K562 (cell line): ENCODE data around the gene RBMS3. TPM values are rescaled to one million over a fixed set of nuclear protein-coding genes. Genes with fewer than 3 reads are reported as not detected.

ENCODE experiments used
- ATAC-seq: fragments of 200-7000 bp; cut with Tn5 transposase; 3 replicates; pipeline ENCODE4 v1.9.1; 2020; ENCODE audit warnings: moderate library complexity
- BruUV-seq: library from RNA; stranded (reverse); fragments of 400-500 nt; replicated peaks from 2 replicates; lab custom pipeline; 2021; lab: Mats Ljungman, UMichigan
- CTCF ChIA-PET: fragments of 300-600 bp; formaldehyde crosslinking; extraction: SDS; loops from one replicate; lab custom pipeline; 2021; ENCODE audit warnings: low intra/inter-chr PET ratio; lab: Yijun Ruan, JAX
- POLR2A ChIA-PET: fragments of 300-600, 350-650 bp; sonication (Branson Sonifier 250); formaldehyde crosslinking; extraction: SDS; loops from one replicate; lab custom pipeline; 2021; ENCODE audit warnings: antibody characterized with exemption, inconsistent platforms; lab: Yijun Ruan, JAX
- DNase-seq, 4 experiments: peaks; one replicate each; pipeline versions ENCODE4 v3.0.0 to v3.0.0-alpha.2; 2011 to 2018; ENCODE audit warnings: low spot score in 3 of 4, mixed read lengths in 3 of 4; ENCODE audit errors: extremely low read depth in 1 of 4
- FAIRE-seq: peaks from 2 replicates; lab custom pipeline; 2011; peaks lifted over from hg19 to GRCh38; lab: Jason Lieb, UNC
- H2AFZ ChIP-seq: 2 replicates; pipeline ENCODE4 v1.6.0; 2011; ENCODE audit warnings: low read depth, low read length, control low read depth, inconsistent platforms
- H3K27ac ChIP-seq: fragments of 200-600 bp; 3 replicates; pipeline ENCODE4 v1.8.0; 2011; ENCODE audit warnings: low read depth, mild to moderate bottlenecking, control low read depth, inconsistent platforms, low read length, moderate library complexity, mixed read lengths; ENCODE audit errors: extremely low read depth
- H3K27me3 ChIP-seq, 2 experiments: fragments of 300-600 bp in 1 of 2; 2 replicates in 1 of 2; 3 replicates in 1 of 2; pipeline versions ENCODE4 v1.6.0 to v1.8.0; 2011; ENCODE audit warnings: inconsistent platforms in 2 of 2, low read length in 2 of 2, mild to moderate bottlenecking in 1 of 2, mixed read lengths in 1 of 2, moderate library complexity in 1 of 2; ENCODE audit not compliant: control insufficient read depth in 2 of 2, insufficient read depth in 2 of 2
- H3K36me3 ChIP-seq: fragments of 300-600 bp; 3 replicates; pipeline ENCODE4 v1.8.0; 2011; ENCODE audit warnings: mild to moderate bottlenecking, low read length, inconsistent platforms; ENCODE audit not compliant: control insufficient read depth, insufficient read depth
- H3K4me1 ChIP-seq, 2 experiments: fragments of 200-600 bp in 1 of 2; replicated peaks in 1 of 2; 2 replicates in 1 of 2; 3 replicates in 1 of 2; pipeline versions ENCODE4 v1.5.1 to v1.8.0; 2011; ENCODE audit warnings: inconsistent platforms in 2 of 2, low read length in 2 of 2, mild to moderate bottlenecking in 1 of 2, mixed read lengths in 1 of 2, moderate library complexity in 1 of 2; ENCODE audit not compliant: control insufficient read depth in 2 of 2, insufficient read depth in 2 of 2
- H3K4me2 ChIP-seq: 2 replicates; pipeline ENCODE4 v1.6.1; 2011; ENCODE audit warnings: low read length, control low read depth, inconsistent platforms, mixed read lengths; ENCODE audit not compliant: insufficient read depth
- H3K4me3 ChIP-seq: fragments of 200-600 bp; sonication (generic), shearing (Covaris generic); 2 replicates; pipeline ENCODE4 v1.5.1; 2016; ENCODE audit warnings: control low read depth, inconsistent platforms
- H3K79me2 ChIP-seq: fragments of 200-600 bp; 3 replicates; pipeline ENCODE4 v1.8.0; 2011; ENCODE audit warnings: low read length, inconsistent platforms; ENCODE audit not compliant: control insufficient read depth, insufficient read depth
- H3K9ac ChIP-seq, 2 experiments: 2 replicates each; pipeline versions ENCODE4 v1.6.0 to v1.6.1; 2011; ENCODE audit warnings: low read depth in 2 of 2, low read length in 2 of 2, control low read depth in 1 of 2, inconsistent platforms in 1 of 2, mild to moderate bottlenecking in 1 of 2, mixed read lengths in 1 of 2; ENCODE audit not compliant: insufficient read depth in 1 of 2
- H3K9me1 ChIP-seq: one replicate; pipeline ENCODE4 v1.6.0; 2011; ENCODE audit warnings: inconsistent platforms, mild to moderate bottlenecking, low read length, moderate library complexity; ENCODE audit not compliant: control insufficient read depth, insufficient read depth
- H3K9me3 ChIP-seq: replicated peaks from 2 replicates; pipeline ENCODE4 v1.5.1; 2011; ENCODE audit warnings: low read depth, low read length, inconsistent platforms; ENCODE audit not compliant: control insufficient read depth, insufficient read depth
- H4K20me1 ChIP-seq: replicated peaks from 2 replicates; pipeline ENCODE4 v1.6.1; 2011; ENCODE audit warnings: low read length, inconsistent platforms, mixed read lengths; ENCODE audit not compliant: control insufficient read depth, insufficient read depth
- HSF4 ChIP-seq: fragments of 250-450 bp; sonication (Bioruptor Pico); IDR thresholded peaks from 2 replicates; pipeline ENCODE4 v2.1.2; 2022; ENCODE audit warnings: mild to moderate bottlenecking, moderate library complexity, borderline replicate concordance
- LCOR ChIP-seq: sonication (generic); formaldehyde crosslinking; IDR thresholded peaks from 2 replicates; pipeline ENCODE4 v1.8.0; 2022; ENCODE audit warnings: mild to moderate bottlenecking, missing genetic modification reagents
- MEIS2 ChIP-seq: fragments of 450-650 bp; IDR thresholded peaks from 2 replicates; pipeline ENCODE4 v1.6.1; 2014; ENCODE audit warnings: mild to moderate bottlenecking; ENCODE audit not compliant: partially characterized antibody
- MXI1 ChIP-seq: IDR thresholded peaks from 2 replicates; pipeline ENCODE4 v1.6.1; 2011; ENCODE audit warnings: low read depth, mild to moderate bottlenecking, improper control_type of control experiment, low read length
- MYBL2 ChIP-seq, 2 experiments: fragments of 450-650 bp in 1 of 2; sonication (generic) in 1 of 2; formaldehyde crosslinking in 1 of 2; IDR thresholded peaks; 2 replicates each; pipeline versions ENCODE4 v1.6.1 to v1.8.1; 2017 to 2022; ENCODE audit warnings: borderline replicate concordance in 1 of 2, inconsistent platforms in 1 of 2, low read depth in 1 of 2, mild to moderate bottlenecking in 1 of 2, missing genetic modification reagents in 1 of 2, moderate library complexity in 1 of 2
- RBM17 ChIP-seq: fragments of 200-400 bp; formaldehyde crosslinking; IDR thresholded peaks from 2 replicates; pipeline ENCODE4 v1.6.1; 2017; ENCODE audit warnings: low read depth, mild to moderate bottlenecking, low read length, borderline replicate concordance
- RBM25 ChIP-seq: fragments of 200-400 bp; formaldehyde crosslinking; IDR thresholded peaks from 2 replicates; pipeline ENCODE4 v1.6.1; 2018; ENCODE audit warnings: low read length, low read depth, moderate library complexity; ENCODE audit not compliant: severe bottlenecking
- SAFB2 ChIP-seq: fragments of 200-400 bp; formaldehyde crosslinking; IDR thresholded peaks from 2 replicates; pipeline ENCODE4 v1.6.1; 2018; ENCODE audit warnings: borderline replicate concordance, low read length, low read depth, moderate library complexity; ENCODE audit not compliant: severe bottlenecking
- SETDB1 ChIP-seq: IDR thresholded peaks from one replicate; pipeline ENCODE4 v1.6.1; 2012; ENCODE audit warnings: low read length, control low read depth, inconsistent platforms
- TCF7L2 ChIP-seq: fragments of 150-350 bp; IDR thresholded peaks from 2 replicates; pipeline ENCODE4 v1.6.1; 2016; ENCODE audit warnings: low read depth, mild to moderate bottlenecking, low read length, moderate library complexity
- WGBS: fragments of 100-300 bp; shearing (Covaris generic); methylation state at CpG from one replicate; pipeline ENCODE4 v1.1.6; 2016; ENCODE audit warnings: low coverage, mixed read lengths; ENCODE audit not compliant: insufficient coverage; ENCODE audit errors: missing lambda C conversion rate; 5-methylcytosine and 5-hydroxymethylcytosine counted together
- in situ Hi-C: fragments of 300-500 bp; cut with MboI; formaldehyde crosslinking; loops from 4 replicates; pipeline ENCODE4 v1.15.0; 2018; ENCODE audit warnings: inconsistent platforms, mixed read lengths
- intact Hi-C: fragments of 100-400 bp; cut with micrococcal nuclease; formaldehyde crosslinking; loops from 2 replicates; pipeline ENCODE4 v1.14.2; 2022
- polyA plus RNA-seq, 8 experiments: library from polyadenylated mRNA; depleted of rRNA in 4 of 8; stranded (reverse) in 5 of 8; unstranded in 3 of 8; fragments of >200 nt; fragmentation: Nextera tagmentation in 2 of 8; fragmentation: Illumina TruSeq in 1 of 8; extraction: Ambion mirVana in 2 of 8; extraction: Trizol in 1 of 8; gene quantifications; 2 replicates each; pipeline versions ENCODE4 v1.2.1 to v1.2.3, GENCODE V29; 2011 to 2014; ENCODE audit warnings: inconsistent platforms in 1 of 8, missing spikeins in 1 of 8
- total RNA-seq, 7 experiments: library from RNA; depleted of rRNA in 6 of 7; stranded (reverse); fragments of >200 nt in 6 of 7; fragmentation: Illumina TruSeq in 2 of 7; extraction: Trizol in 2 of 7; gene quantifications; 2 replicates each; pipeline versions ENCODE4 v1.2.1 to v1.2.3, GENCODE V29; 2011 to 2021; ENCODE audit warnings: low replicate concordance in 1 of 7
- TF ChIP-seq, protein P1 (sequence below): fragments of 200-400 bp; formaldehyde crosslinking; IDR thresholded peaks from 2 replicates; pipeline ENCODE4 v1.6.1; 2017; ENCODE audit warnings: mild to moderate bottlenecking, low read depth, low read length, moderate library complexity
- TF ChIP-seq, protein P2 (sequence below): fragments of 450-650 bp; IDR thresholded peaks from 2 replicates; pipeline ENCODE4 v1.6.1; 2016; ENCODE audit warnings: mild to moderate bottlenecking

RBMS3 gene
- total and polyA plus RNA-seq, 9 of the 15 experiments (the other 6 are each of a cell fraction or from before 2014, with no cell fraction given): 0.20 TPM; not detected in 8

DNA sequence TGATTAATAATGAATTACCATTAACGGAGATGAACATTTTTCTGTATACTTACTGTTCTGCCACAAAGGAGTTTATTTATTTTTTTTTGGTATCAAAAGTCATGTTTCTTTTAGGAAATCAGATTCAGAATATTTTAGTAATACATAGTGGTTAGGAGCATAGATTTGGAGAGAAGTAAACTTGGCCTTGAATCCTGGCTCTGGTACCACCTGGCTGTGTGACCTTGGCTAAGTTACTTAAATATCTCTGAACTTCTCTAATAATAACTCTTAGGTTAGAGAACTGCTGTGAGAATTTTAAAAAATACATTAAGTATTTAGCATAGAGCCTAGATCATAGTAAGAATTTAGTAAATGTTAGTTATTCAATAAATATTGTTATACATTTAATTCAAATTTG, 309.1 kb downstream of the RBMS3 start:
- Histone ChIP-seq H3K9ac (no peak overlapping the region), H3K4me1 (no peaks in the 10 kb centered on the region), H3K79me2 (no peaks in the 10 kb centered on the region), H2AFZ (no peak overlapping the region), H4K20me1 (no peaks in the 10 kb centered on the region), H3K9me1 (no peaks in the 10 kb centered on the region), H3K36me3 (no peaks in the 10 kb centered on the region), H3K4me3 (no peak overlapping the region), H3K4me2 (no peak overlapping the region), H3K27ac (no peak overlapping the region), H3K27me3 (no peaks in the 10 kb centered on the region), H3K9me3 (no peaks in the 10 kb centered on the region)
- no peak for FAIRE-seq
- TF ChIP-seq SETDB1 (no peak), SAFB2 (no peak), MYBL2 (IDR thresholded peaks at IDR 0.05; ENCODE audit: low read depth) (no peak), MYBL2 (CRISPR knock-in tag; IDR thresholded peaks at IDR 0.05; ENCODE audit: borderline replicate concordance) (no peak), LCOR (CRISPR knock-in tag) (no peak)
- WGBS: 0% methylated on average over 1 of the region's 1 CpG
- no peak for DNase-seq
- no peak for ATAC-seq
- ChIA-PET CTCF (no interaction called here), POLR2A (no interaction called here)
- in situ Hi-C loops: no loop called here
- no TSS peak for BruUV-seq
- intact Hi-C loops: no loop called here

DNA sequence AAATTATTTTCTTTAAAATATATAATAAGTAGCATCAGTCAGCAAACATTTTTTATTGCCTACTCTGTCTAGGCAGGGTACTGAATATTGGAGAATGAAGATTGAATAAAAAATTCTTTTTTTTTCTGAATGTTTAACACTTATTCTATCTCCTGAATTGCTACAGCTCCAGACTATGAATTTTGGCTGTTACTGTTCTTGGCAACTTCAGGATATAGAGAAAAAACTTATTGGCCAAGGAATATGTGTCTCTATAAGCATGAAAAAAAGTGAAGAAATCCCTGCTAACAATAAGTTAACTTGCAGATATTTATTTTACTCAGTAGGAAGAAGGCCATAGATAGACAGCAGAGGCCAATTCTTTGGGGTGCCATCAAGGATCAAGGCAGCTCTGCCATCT, 309.6 kb downstream of the RBMS3 start:
- FAIRE-seq (no peak), DNase-seq (no peak), ATAC-seq (no peak)
- no peaks in the 10 kb centered on the region for H3K9me1 ChIP-seq
- no peak overlapping the region for H2AFZ ChIP-seq
- in situ Hi-C loops: no loop called here
- intact Hi-C loops: no loop called here
- H3K79me2 ChIP-seq: no peaks in the 10 kb centered on the region
- no peaks in the 10 kb centered on the region for H3K36me3 ChIP-seq
- H3K4me1 ChIP-seq: no peaks in the 10 kb centered on the region
- no peaks in the 10 kb centered on the region for H4K20me1 ChIP-seq
- H3K9me3 ChIP-seq: no peaks in the 10 kb centered on the region
- BruUV-seq: no TSS peak
- CTCF ChIA-PET: no interaction called here
- no peak overlapping the region for H3K27ac ChIP-seq
- POLR2A ChIA-PET: no interaction called here
- H3K27me3 ChIP-seq: no peaks in the 10 kb centered on the region
- H3K4me2 ChIP-seq: no peak overlapping the region
- no peak overlapping the region for H3K4me3 ChIP-seq
- no peak overlapping the region for H3K9ac ChIP-seq
- TF ChIP-seq TCF7L2 (no peak), MXI1 (no peak), MEIS2 (no peak), RBM25 (no peak), RBM17 (no peak), HSF4 (CRISPR knock-in tag) (no peak)
- TF ChIP-seq, protein P1, sequence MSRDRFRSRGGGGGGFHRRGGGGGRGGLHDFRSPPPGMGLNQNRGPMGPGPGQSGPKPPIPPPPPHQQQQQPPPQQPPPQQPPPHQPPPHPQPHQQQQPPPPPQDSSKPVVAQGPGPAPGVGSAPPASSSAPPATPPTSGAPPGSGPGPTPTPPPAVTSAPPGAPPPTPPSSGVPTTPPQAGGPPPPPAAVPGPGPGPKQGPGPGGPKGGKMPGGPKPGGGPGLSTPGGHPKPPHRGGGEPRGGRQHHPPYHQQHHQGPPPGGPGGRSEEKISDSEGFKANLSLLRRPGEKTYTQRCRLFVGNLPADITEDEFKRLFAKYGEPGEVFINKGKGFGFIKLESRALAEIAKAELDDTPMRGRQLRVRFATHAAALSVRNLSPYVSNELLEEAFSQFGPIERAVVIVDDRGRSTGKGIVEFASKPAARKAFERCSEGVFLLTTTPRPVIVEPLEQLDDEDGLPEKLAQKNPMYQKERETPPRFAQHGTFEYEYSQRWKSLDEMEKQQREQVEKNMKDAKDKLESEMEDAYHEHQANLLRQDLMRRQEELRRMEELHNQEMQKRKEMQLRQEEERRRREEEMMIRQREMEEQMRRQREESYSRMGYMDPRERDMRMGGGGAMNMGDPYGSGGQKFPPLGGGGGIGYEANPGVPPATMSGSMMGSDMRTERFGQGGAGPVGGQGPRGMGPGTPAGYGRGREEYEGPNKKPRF: no peak
- TF ChIP-seq, protein P2, sequence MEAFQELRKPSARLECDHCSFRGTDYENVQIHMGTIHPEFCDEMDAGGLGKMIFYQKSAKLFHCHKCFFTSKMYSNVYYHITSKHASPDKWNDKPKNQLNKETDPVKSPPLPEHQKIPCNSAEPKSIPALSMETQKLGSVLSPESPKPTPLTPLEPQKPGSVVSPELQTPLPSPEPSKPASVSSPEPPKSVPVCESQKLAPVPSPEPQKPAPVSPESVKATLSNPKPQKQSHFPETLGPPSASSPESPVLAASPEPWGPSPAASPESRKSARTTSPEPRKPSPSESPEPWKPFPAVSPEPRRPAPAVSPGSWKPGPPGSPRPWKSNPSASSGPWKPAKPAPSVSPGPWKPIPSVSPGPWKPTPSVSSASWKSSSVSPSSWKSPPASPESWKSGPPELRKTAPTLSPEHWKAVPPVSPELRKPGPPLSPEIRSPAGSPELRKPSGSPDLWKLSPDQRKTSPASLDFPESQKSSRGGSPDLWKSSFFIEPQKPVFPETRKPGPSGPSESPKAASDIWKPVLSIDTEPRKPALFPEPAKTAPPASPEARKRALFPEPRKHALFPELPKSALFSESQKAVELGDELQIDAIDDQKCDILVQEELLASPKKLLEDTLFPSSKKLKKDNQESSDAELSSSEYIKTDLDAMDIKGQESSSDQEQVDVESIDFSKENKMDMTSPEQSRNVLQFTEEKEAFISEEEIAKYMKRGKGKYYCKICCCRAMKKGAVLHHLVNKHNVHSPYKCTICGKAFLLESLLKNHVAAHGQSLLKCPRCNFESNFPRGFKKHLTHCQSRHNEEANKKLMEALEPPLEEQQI: no peak
